Fibroblast of lung (primary cell): Measurements from ENCODE around the gene GRK3. TPM values are rescaled to one million over a fixed set of nuclear protein-coding genes. Genes with fewer than 3 reads are reported as not detected.

Experiments used
- DNase-seq, 2 donors: peaks; one replicate each; pipeline versions ENCODE4 v3.0.0 to v3.0.0-alpha.2; 2010; ENCODE audit warnings: low read depth in 2 of 2
- H2AFZ ChIP-seq: 2 replicates; pipeline ENCODE4 v1.5.1; 2012; ENCODE audit warnings: low read length, control low read depth, inconsistent platforms
- H3K27ac ChIP-seq: 2 replicates; pipeline ENCODE4 v1.5.1; 2011; ENCODE audit warnings: low read length, control low read depth; ENCODE audit not compliant: insufficient read depth
- H3K27me3 ChIP-seq: 2 replicates; pipeline ENCODE4 v1.5.1; 2011; ENCODE audit warnings: mild to moderate bottlenecking, low read length; ENCODE audit not compliant: control insufficient read depth, insufficient read depth
- H3K36me3 ChIP-seq: 2 replicates; pipeline ENCODE4 v1.5.1; 2011; ENCODE audit warnings: low read length; ENCODE audit not compliant: control insufficient read depth, insufficient read depth
- H3K4me1 ChIP-seq: 2 replicates; pipeline ENCODE4 v1.5.1; 2011; ENCODE audit warnings: low read length; ENCODE audit not compliant: control insufficient read depth, insufficient read depth; ENCODE audit errors: extremely low read depth
- H3K4me2 ChIP-seq: 2 replicates; pipeline ENCODE4 v1.5.1; 2011; ENCODE audit warnings: low read length, control low read depth; ENCODE audit not compliant: insufficient read depth; ENCODE audit errors: extremely low read depth
- H3K4me3 ChIP-seq, 4 experiments: fragments of 200-600 bp in 1 of 4; sonication (generic) in 1 of 4; replicated peaks in 1 of 4; 2 replicates each; pipeline ENCODE4 v1.5.1; 2011 to 2016; ENCODE audit warnings: low read length in 4 of 4, low read depth in 3 of 4, mild to moderate bottlenecking in 3 of 4, control low read depth in 2 of 4, inconsistent platforms in 1 of 4, mixed read lengths in 1 of 4; ENCODE audit not compliant: insufficient read depth in 1 of 4; ENCODE audit errors: control extremely low read depth in 1 of 4
- H3K79me2 ChIP-seq: 2 replicates; pipeline ENCODE4 v1.5.1; 2012; ENCODE audit warnings: mild to moderate bottlenecking, low read length, inconsistent platforms; ENCODE audit not compliant: control insufficient read depth, insufficient read depth
- H3K9ac ChIP-seq: 2 replicates; pipeline ENCODE4 v1.5.1; 2011; ENCODE audit warnings: mild to moderate bottlenecking, low read length, control low read depth; ENCODE audit not compliant: insufficient read depth
- H3K9me3 ChIP-seq: 2 replicates; pipeline ENCODE4 v1.5.1; 2012; ENCODE audit warnings: low read depth, low read length; ENCODE audit not compliant: control insufficient read depth, insufficient read depth
- H4K20me1 ChIP-seq: 2 replicates; pipeline ENCODE4 v1.5.1; 2011; ENCODE audit warnings: low read length; ENCODE audit not compliant: control insufficient read depth, insufficient read depth; ENCODE audit errors: extremely low read depth
- EZH2 ChIP-seq: IDR thresholded peaks from 2 replicates; pipeline ENCODE4 v1.5.1; 2012; ENCODE audit warnings: low read length, control low read depth, mild to moderate bottlenecking; ENCODE audit errors: missing control alignments
- polyA plus RNA-seq, 2 donors: library from polyadenylated mRNA; depleted of rRNA in 1 of 2; stranded (reverse) in 1 of 2; unstranded in 1 of 2; fragments of >200 nt; gene quantifications; 2 replicates each; pipeline ENCODE4 v1.2.1, GENCODE V29; 2011 to 2012; ENCODE audit warnings: missing spikeins in 1 of 2
- total RNA-seq: library from RNA; depleted of rRNA; stranded (reverse); fragments of >200 nt; gene quantifications from 2 replicates; pipeline ENCODE4 v1.2.1, GENCODE V29; 2014
- TF ChIP-seq, protein P1 (sequence below), 2 donors: IDR thresholded peaks in 1 of 2; conservative IDR thresholded peaks in 1 of 2; 1 replicate in 1 of 2; 2 replicates in 1 of 2; pipeline ENCODE4 v1.5.1; 2011 to 2012; ENCODE audit warnings: low read length in 2 of 2, control low read depth in 1 of 2, inconsistent platforms in 1 of 2, low read depth in 1 of 2, mild to moderate bottlenecking in 1 of 2

The GRK3 gene
- total and polyA plus RNA-seq, 2 donors (not counting 1 experiment from before 2014, with no cell fraction given): 1.6 to 1.7 TPM

DNA sequence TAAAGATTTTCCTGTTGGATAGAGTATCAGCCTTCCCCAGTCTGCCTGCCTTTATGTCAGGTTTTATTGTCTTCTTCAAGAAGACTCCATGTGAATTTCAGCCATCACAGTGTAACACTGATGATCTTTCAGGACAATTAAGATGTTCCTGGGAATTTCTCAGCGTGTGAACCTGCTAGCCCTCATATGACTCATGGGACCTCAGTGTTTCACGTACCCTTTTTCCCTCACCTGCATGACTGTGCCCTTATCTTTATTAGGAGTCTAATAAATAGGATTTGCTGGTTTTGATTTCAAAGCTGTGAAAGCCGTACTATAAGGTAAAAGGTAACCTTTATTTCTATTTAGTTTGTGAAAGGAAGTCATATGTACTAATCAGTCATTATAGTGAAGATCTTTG lies 95.9 kb downstream of the GRK3 start:
- no peak for DNase-seq
- no peak for TF ChIP-seq EZH2
- TF ChIP-seq, protein P1, sequence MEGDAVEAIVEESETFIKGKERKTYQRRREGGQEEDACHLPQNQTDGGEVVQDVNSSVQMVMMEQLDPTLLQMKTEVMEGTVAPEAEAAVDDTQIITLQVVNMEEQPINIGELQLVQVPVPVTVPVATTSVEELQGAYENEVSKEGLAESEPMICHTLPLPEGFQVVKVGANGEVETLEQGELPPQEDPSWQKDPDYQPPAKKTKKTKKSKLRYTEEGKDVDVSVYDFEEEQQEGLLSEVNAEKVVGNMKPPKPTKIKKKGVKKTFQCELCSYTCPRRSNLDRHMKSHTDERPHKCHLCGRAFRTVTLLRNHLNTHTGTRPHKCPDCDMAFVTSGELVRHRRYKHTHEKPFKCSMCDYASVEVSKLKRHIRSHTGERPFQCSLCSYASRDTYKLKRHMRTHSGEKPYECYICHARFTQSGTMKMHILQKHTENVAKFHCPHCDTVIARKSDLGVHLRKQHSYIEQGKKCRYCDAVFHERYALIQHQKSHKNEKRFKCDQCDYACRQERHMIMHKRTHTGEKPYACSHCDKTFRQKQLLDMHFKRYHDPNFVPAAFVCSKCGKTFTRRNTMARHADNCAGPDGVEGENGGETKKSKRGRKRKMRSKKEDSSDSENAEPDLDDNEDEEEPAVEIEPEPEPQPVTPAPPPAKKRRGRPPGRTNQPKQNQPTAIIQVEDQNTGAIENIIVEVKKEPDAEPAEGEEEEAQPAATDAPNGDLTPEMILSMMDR (conservative IDR thresholded peaks at IDR 0.05 in 1 of 2, IDR thresholded peaks at IDR 0.05 in 1 of 2; ENCODE audit: low read depth in 1 of 2, low read length in 2 of 2): no peak
- H4K20me1 ChIP-seq: no peaks in the 10 kb centered on the region
- no peaks in the 10 kb centered on the region for H3K79me2 ChIP-seq
- H3K4me3 ChIP-seq: no peak overlapping the region
- H3K9me3 ChIP-seq: no peaks in the 10 kb centered on the region
- no peak overlapping the region for H3K27ac ChIP-seq
- H3K4me1 ChIP-seq: no peaks in the 10 kb centered on the region
- no peaks in the 10 kb centered on the region for H3K27me3 ChIP-seq
- no peak overlapping the region for H3K4me2 ChIP-seq
- H3K36me3 ChIP-seq: no peaks in the 10 kb centered on the region
- H2AFZ ChIP-seq: no peak overlapping the region
- H3K9ac ChIP-seq: no peak overlapping the region

DNA sequence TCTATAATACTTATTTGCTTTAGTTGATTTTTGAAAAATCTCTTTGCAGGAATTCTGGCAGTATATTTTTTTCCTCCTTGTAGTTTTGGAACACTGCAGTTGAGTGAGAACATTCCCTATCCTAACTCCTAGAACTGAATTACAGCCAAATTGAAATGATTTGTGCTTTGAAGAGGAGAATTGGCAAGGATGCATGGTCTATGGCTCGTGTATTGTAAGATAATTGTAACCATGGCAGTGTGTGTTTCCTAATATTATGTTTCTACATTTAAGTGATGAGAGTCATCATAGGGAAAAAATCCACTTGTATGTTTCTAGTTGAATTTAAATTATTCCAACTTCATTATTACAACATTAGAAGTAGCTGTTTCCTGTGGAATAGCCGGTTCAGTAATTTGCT lies 96.6 kb downstream of the GRK3 start:
- Histone ChIP-seq H3K4me3 (no peak overlapping the region), H3K27ac (no peak overlapping the region), H3K9ac (no peak overlapping the region), H4K20me1 (no peaks in the 10 kb centered on the region), H3K79me2 (no peaks in the 10 kb centered on the region), H2AFZ (no peak overlapping the region), H3K36me3 (no peaks in the 10 kb centered on the region), H3K4me2 (no peak overlapping the region), H3K4me1 (no peaks in the 10 kb centered on the region), H3K27me3 (no peaks in the 10 kb centered on the region), H3K9me3 (no peaks in the 10 kb centered on the region)
- peak; percentile 17 to 60 for DNase-seq
- TF ChIP-seq, protein P1 (conservative IDR thresholded peaks at IDR 0.05 in 1 of 2, IDR thresholded peaks at IDR 0.05 in 1 of 2; ENCODE audit: low read depth in 1 of 2, low read length in 2 of 2): no peak

DNA sequence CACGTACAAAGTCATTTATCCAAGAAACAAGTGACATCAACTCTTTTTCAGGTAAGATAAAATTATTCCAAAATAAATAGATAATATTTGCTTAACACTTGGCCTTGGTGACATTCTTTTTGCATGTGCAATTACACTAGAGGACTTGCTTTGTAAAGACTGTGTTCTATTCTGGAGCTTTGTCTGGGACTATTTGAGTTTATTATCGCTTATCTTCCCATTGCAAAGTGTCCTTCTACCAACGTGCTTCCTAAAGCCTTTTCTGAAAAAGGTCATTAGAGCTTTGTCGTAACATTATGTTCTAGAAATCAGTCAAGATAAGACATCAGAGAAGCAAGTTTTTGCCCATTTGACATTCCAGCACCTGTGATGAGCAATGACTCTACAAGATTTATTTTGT lies 99.2 kb downstream of the GRK3 start:
- Histone ChIP-seq H3K27ac (no peak overlapping the region), H3K9me3 (no peaks in the 10 kb centered on the region), H3K36me3 (no peaks in the 10 kb centered on the region), H4K20me1 (no peaks in the 10 kb centered on the region), H3K4me2 (no peak overlapping the region), H3K79me2 (no peaks in the 10 kb centered on the region), H3K4me1 (no peaks in the 10 kb centered on the region), H2AFZ (no peak overlapping the region), H3K4me3 (no peak overlapping the region), H3K27me3 (no peaks in the 10 kb centered on the region), H3K9ac (no peak overlapping the region)
- DNase-seq: no peak
- TF ChIP-seq EZH2: no peak
- TF ChIP-seq, protein P1 (conservative IDR thresholded peaks at IDR 0.05 in 1 of 2, IDR thresholded peaks at IDR 0.05 in 1 of 2; ENCODE audit: low read depth in 1 of 2, low read length in 2 of 2): no peak
